GM19193 (cell line): Measurements from ENCODE around the gene FARS2.

Experiments used
- POLR2A ChIP-seq: IDR thresholded peaks from 4 replicates; pipeline ENCODE4 v1.6.1; 2011; ENCODE audit not compliant: insufficient read depth, insufficient read length; ENCODE audit errors: extremely low read depth

FARS2 gene

GRCh38 chr6:5513408-5513807, 252.1 kb downstream of the FARS2 start:
- no peak for TF ChIP-seq POLR2A

- TF ChIP-seq POLR2A: no peak
Measured at GRCh38 chr6:5514353-5514752, 253.0 kb downstream of the FARS2 start.

- no peak for TF ChIP-seq POLR2A
Measured at GRCh38 chr6:5515200-5515599, 253.9 kb downstream of the FARS2 start.

- no peak for TF ChIP-seq POLR2A
Measured at GRCh38 chr6:5516036-5516435, 254.7 kb downstream of the FARS2 start.

GRCh38 chr6:5517796-5518195, 256.5 kb downstream of the FARS2 start:
- TF ChIP-seq POLR2A: no peak

GRCh38 chr6:5518936-5519491, 257.7 kb downstream of the FARS2 start:
- no peak for TF ChIP-seq POLR2A

- TF ChIP-seq POLR2A: no peak
Measured at GRCh38 chr6:5520796-5521195, 259.5 kb downstream of the FARS2 start.

GRCh38 chr6:5521322-5521721, 260.0 kb downstream of the FARS2 start:
- no peak for TF ChIP-seq POLR2A

GRCh38 chr6:5522147-5522546, 260.8 kb downstream of the FARS2 start:
- TF ChIP-seq POLR2A: no peak

- no peak for TF ChIP-seq POLR2A
Measured at GRCh38 chr6:5524110-5524509, 262.8 kb downstream of the FARS2 start.

GRCh38 chr6:5525209-5525608, 263.9 kb downstream of the FARS2 start:
- no peak for TF ChIP-seq POLR2A

GRCh38 chr6:5529015-5529414, 267.7 kb downstream of the FARS2 start:
- TF ChIP-seq POLR2A: no peak

- TF ChIP-seq POLR2A: no peak
Measured at GRCh38 chr6:5529733-5530132, 268.4 kb downstream of the FARS2 start.

- no peak for TF ChIP-seq POLR2A
Measured at GRCh38 chr6:5531161-5531560, 269.8 kb downstream of the FARS2 start.

GRCh38 chr6:5531853-5532375, 270.6 kb downstream of the FARS2 start:
- TF ChIP-seq POLR2A: no peak

GRCh38 chr6:5532941-5533340, 271.6 kb downstream of the FARS2 start:
- TF ChIP-seq POLR2A: no peak

- TF ChIP-seq POLR2A: no peak
Measured at GRCh38 chr6:5534643-5535042, 273.3 kb downstream of the FARS2 start.

- no peak for TF ChIP-seq POLR2A
Measured at GRCh38 chr6:5536644-5537043, 275.3 kb downstream of the FARS2 start.

- no peak for TF ChIP-seq POLR2A
Measured at GRCh38 chr6:5537132-5537531, 275.8 kb downstream of the FARS2 start.
